ENCODE data around the gene GBE1.

The GBE1 gene

GRCh38 chr3:81741216-81741615, 20.2 kb downstream of the GBE1 start:
- DNase-seq (ENCODE audit: low read depth in 1 of 2, low spot score in 1 of 2), result no peak
- no peak overlapping the region for H3K4me3 ChIP-seq (replicated peaks; ENCODE audit: insufficient read depth, low read length)
- no peak for TF ChIP-seq SPI1 (IDR thresholded peaks at IDR 0.05; ENCODE audit: borderline replicate concordance, low read depth)
- no peak for TF ChIP-seq POLR2AphosphoS5 (IDR thresholded peaks at IDR 0.05; ENCODE audit: low read depth)
- no peak for TF ChIP-seq REST (IDR thresholded peaks at IDR 0.05; ENCODE audit: insufficient replicate concordance, low read depth)
- TF ChIP-seq CTCF (IDR thresholded peaks at IDR 0.05; ENCODE audit: insufficient read depth, low read length), result no peak
- no peak for TF ChIP-seq GABPA (IDR thresholded peaks at IDR 0.05; ENCODE audit: low read depth)
- no peaks in the 10 kb centered on the region for H3K27me3 ChIP-seq (ENCODE audit: insufficient read depth, poor library complexity, severe bottlenecking)
- no peak overlapping the region for H3K27ac ChIP-seq (replicated peaks)

GRCh38 chr3:81740731-81741130, 20.7 kb downstream of the GBE1 start:
- Histone ChIP-seq H3K4me3 (replicated peaks; ENCODE audit: insufficient read depth, low read length) (no peak overlapping the region), H3K27ac (replicated peaks) (no peak overlapping the region), H3K27me3 (ENCODE audit: insufficient read depth, poor library complexity, severe bottlenecking) (no peaks in the 10 kb centered on the region)
- TF ChIP-seq SPI1 (IDR thresholded peaks at IDR 0.05; ENCODE audit: borderline replicate concordance, low read depth) (no peak), GABPA (IDR thresholded peaks at IDR 0.05; ENCODE audit: low read depth) (no peak), CTCF (IDR thresholded peaks at IDR 0.05; ENCODE audit: insufficient read depth, low read length) (no peak), REST (IDR thresholded peaks at IDR 0.05; ENCODE audit: insufficient replicate concordance, low read depth) (no peak), POLR2AphosphoS5 (IDR thresholded peaks at IDR 0.05; ENCODE audit: low read depth) (no peak)
- no peak for DNase-seq (ENCODE audit: low read depth in 1 of 2, low spot score in 1 of 2)

GRCh38 chr3:81735334-81735733, 26.1 kb downstream of the GBE1 start:
- Histone ChIP-seq H3K4me3 (replicated peaks; ENCODE audit: insufficient read depth, low read length) (no peak overlapping the region), H3K27me3 (ENCODE audit: insufficient read depth, poor library complexity, severe bottlenecking) (no peaks in the 10 kb centered on the region), H3K27ac (replicated peaks) (no peak overlapping the region)
- no peak for DNase-seq (ENCODE audit: low read depth in 1 of 2, low spot score in 1 of 2)
- TF ChIP-seq CTCF (IDR thresholded peaks at IDR 0.05; ENCODE audit: insufficient read depth, low read length) (no peak), GABPA (IDR thresholded peaks at IDR 0.05; ENCODE audit: low read depth) (no peak), POLR2AphosphoS5 (IDR thresholded peaks at IDR 0.05; ENCODE audit: low read depth) (no peak), REST (IDR thresholded peaks at IDR 0.05; ENCODE audit: insufficient replicate concordance, low read depth) (no peak), SPI1 (IDR thresholded peaks at IDR 0.05; ENCODE audit: borderline replicate concordance, low read depth) (no peak)
